Ramos (cell line): ENCODE data around the gene WIZ.
"Not testable (repeated sequence)": the region's sequence is repeated elsewhere in the genome, so short reads cannot be mapped to it uniquely, and the experiment has no call there.

Experiments used
- in situ Hi-C: fragments of 300-500 bp; cut with MboI; formaldehyde crosslinking; loops from one replicate; pipeline ENCODE4 v1.14.3; 2022; ENCODE audit warnings: low sequenced_read_pairs; ENCODE audit not compliant: unreplicated experiment

The WIZ gene

GRCh38 chr19:15449620-15450527 is at the start of gene WIZ:
Gene WIZ (minus strand): TSS chr19:15449956. CDS start chr19:15448307, 1,649 bp downstream.
- in situ Hi-C loops: no loop called here

- in situ Hi-C loops: no loop called here
Measured at GRCh38 chr19:15498910-15499309, 49.2 kb upstream of the WIZ start.

- in situ Hi-C loops: no loop called here
Measured at GRCh38 chr19:15498156-15498858, 48.6 kb upstream of the WIZ start.

GRCh38 chr19:15495151-15495550 is 45.4 kb upstream of the WIZ start:
- in situ Hi-C loops: no loop called here

- in situ Hi-C loops: no loop called here
Measured at GRCh38 chr19:15488489-15489226, 38.9 kb upstream of the WIZ start.

- in situ Hi-C loops: no loop called here
Measured at GRCh38 chr19:15487038-15487437, 37.3 kb upstream of the WIZ start.

- in situ Hi-C loops: not testable (repeated sequence)
Measured at GRCh38 chr19:15485768-15486167, 36.0 kb upstream of the WIZ start.

GRCh38 chr19:15480996-15481395 is 31.2 kb upstream of the WIZ start:
- in situ Hi-C loops: not testable (repeated sequence)

GRCh38 chr19:15479391-15480345 is 29.9 kb upstream of the WIZ start, which contains the start of gene PGLYRP2:
Gene PGLYRP2 (minus strand): TSS chr19:15479501. CDS start chr19:15479371, 130 bp downstream.
- in situ Hi-C loops: no loop called here

GRCh38 chr19:15476325-15476724 is 26.6 kb upstream of the WIZ start:
- in situ Hi-C loops: no loop called here

- in situ Hi-C loops: no loop called here
Measured at GRCh38 chr19:15475611-15476010, 25.9 kb upstream of the WIZ start.

GRCh38 chr19:15475169-15475568 is 25.4 kb upstream of the WIZ start:
- in situ Hi-C loops: no loop called here

- in situ Hi-C loops: not testable (repeated sequence)
Measured at GRCh38 chr19:15473821-15474220, 24.1 kb upstream of the WIZ start.

GRCh38 chr19:15471639-15472101 is 21.9 kb upstream of the WIZ start:
- in situ Hi-C loops: no loop called here

- in situ Hi-C loops: no loop called here
Measured at GRCh38 chr19:15469513-15470297, 19.9 kb upstream of the WIZ start.

GRCh38 chr19:15468675-15469512 is 19.1 kb upstream of the WIZ start:
- in situ Hi-C loops: no loop called here

GRCh38 chr19:15467734-15468214 is 18.0 kb upstream of the WIZ start:
- in situ Hi-C loops: no loop called here
